GM21529 (cell line): ENCODE results near the gene FGF14.

ENCODE experiments used
- ATAC-seq: cut with Tn5 transposase; IDR thresholded peaks from one replicate; pipeline ENCODE4 v1.9.1; 2021; ENCODE audit not compliant: unreplicated experiment

FGF14 gene

GRCh38 chr13:101697745-101698144 lies 704.1 kb downstream of the FGF14 start:
- ATAC-seq = no peak

- no peak for ATAC-seq
Measured at GRCh38 chr13:101695870-101696516, 705.9 kb downstream of the FGF14 start.

- no peak for ATAC-seq
Measured at GRCh38 chr13:101691341-101691860, 710.4 kb downstream of the FGF14 start.

GRCh38 chr13:101690871-101691270 lies 711.0 kb downstream of the FGF14 start:
- ATAC-seq = no peak

GRCh38 chr13:101686003-101686402 lies 715.8 kb downstream of the FGF14 start:
- no peak for ATAC-seq

GRCh38 chr13:101681834-101682233 lies 720.0 kb downstream of the FGF14 start:
- no peak for ATAC-seq

- ATAC-seq = no peak
Measured at GRCh38 chr13:101673360-101674105, 728.3 kb downstream of the FGF14 start.

GRCh38 chr13:101661839-101662238 lies 740.0 kb downstream of the FGF14 start:
- ATAC-seq = no peak
